Putamen (tissue), 1 donor: ENCODE data around the gene LEFTY2.
"Not testable (repeated sequence)": the region's sequence is repeated elsewhere in the genome, so short reads cannot be mapped to it uniquely, and the experiment has no call there.

ENCODE experiments used
- DNase-seq: peaks from one replicate; pipeline ENCODE4 v3.0.0-alpha.2; 2016; ENCODE audit warnings: low spot score

LEFTY2 gene

DNA sequence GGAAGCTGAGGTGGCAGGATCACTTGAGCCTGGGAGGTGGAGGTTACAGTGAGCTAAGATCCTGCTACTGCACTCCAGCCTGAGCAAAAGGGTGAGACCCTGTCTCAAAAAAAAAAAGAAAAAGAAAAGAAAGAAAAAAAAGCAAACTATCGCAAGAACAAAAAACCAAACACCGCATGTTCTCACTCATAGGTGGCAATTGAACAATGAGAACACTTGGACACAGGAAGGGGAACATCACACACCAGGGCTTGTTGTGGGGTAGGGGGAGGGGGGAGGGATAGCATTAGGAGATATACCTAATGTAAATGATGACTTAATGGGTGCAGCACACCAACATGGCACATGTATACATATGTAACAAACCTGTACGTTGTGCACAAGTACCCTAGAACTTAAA lies 11.6 kb downstream of the LEFTY2 start:
- DNase-seq = not testable (repeated sequence)

DNA sequence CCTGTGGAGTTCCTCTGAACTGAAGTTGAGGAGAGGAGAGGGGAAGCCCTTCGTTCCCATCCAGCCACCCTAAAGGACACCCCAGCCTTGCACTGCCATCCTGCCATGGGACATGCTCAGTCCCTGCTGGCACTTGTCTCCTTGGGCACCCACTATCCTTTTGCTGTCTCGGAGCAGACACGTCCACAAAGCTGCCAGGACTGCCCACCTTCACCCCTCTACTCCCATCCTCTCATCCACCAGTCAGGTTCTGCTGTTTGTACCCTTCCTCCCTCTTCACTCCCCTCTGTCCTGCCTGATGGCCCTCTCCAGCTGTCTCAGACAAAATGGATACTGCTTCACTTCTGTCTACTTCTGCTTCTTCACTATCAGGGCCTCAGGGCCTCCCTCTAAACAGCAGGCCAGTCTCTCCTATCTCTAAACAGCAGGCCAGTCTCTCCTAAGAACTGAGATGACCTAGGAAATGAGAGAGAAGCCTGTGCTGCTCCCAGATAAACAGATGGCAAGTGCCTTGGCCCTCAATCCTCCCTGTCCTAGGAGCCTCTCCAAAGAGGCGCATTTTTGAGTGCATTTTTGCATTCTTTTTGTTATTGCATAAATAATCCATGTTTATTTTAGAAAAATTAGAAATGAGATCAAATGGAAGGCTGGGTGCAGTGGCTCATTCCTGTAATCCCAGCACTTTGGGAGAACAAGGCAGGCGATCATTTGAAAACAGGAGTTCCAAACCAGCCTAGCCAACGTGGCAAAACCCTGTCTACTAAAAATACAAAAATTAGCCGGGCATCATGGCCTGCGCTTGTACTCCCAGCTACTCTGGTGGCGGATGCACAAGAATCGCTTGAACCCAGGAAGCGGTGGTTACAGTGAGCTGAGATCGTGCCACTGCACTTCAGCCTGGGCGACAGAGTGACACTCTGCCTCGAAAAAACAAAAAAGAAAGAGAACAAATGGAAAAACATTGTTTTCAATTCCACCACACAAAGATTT lies 12.5 kb downstream of the LEFTY2 start:
- DNase-seq = no peak

DNA sequence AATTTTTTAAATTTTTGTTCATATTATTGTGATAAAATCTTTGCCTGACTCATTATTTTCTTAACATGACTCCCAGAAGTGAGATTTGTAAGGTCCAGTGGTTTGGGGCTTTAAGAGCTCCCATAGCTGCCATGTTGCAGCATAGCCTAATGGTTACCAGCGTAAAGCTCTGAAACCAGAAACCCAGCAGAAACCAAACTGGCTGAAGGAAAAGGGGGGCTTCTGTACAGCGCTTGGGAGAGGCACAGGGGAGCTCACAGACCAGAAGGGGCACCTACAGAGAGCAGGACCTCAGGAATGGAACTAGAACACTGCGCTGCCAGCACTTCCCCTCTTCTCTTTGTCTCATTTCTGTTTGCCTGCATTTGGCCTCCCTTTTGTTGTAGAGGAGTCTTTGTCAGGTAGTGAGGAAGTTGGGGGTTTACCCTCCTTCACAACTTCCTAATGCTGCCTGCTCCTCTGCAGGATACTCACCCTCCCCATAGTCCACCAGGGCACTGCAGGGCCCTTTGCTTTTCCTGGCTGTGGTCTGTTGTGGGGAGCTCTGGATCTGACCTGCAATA lies 14.4 kb downstream of the LEFTY2 start:
- DNase-seq = no peak

DNA sequence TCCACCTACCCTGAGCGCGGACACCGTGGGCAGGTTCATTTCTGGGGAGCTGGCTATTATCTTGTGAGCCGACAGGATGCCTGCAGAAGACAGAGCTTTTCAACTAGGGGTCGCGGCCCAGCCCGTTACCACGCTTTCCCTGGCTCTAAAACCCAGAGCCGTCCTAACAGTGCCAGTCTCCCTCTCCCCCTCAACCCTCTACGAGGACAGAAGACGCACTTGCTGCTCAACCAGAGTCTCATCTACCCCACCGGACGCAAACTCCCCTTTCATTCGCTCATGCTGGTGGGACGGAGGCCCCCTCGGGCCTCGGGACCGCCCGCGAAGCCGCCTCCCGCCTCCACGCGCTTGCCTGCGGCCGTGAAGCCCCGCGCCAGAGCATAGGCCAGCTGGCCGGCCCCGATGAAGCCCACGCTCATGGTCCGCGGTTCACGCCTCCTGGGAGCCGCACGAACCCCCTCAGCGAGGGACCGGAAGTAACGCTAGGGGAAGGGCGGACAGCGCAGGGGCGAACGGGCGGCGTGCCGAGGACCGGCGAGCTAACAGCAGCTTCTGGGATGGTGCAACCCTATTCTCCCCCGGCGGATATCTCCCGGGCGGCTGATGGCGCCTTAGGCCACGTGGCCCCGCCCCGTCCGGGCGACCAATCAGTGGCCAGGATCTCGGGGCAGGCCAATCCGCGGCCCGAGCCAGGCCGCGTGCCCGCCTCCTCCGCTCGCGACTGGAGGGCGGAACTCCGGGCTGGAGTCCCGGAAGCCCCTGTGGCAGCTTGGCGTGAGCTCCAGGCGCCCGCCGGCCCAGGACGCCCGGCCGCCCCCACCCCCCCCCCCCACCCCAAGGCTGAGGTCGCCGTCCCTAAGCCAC lies 17.1 kb downstream of the LEFTY2 start, which contains the start of gene PYCR2:
Gene PYCR2, minus strand, starts transcription at position 559 of the 864 bp plus-strand sequence. Its CDS starts 140 bp downstream, at position 419.
- DNase-seq = peak; percentile 96

DNA sequence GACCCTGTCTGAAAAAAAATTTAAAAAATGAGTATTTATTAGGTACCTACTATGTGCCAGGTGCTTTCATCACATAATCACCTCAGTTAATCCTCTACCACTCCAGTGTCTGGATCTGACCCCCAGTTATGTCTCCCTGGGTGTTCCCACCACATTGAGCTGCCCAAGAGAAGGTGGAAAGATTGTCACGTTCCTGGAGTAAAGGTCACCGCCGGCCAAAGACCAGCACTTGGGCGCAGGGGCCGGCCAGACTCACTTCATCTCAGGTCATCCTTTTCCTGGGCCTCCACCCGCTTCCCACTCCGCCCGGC lies 17.7 kb downstream of the LEFTY2 start:
- no peak for DNase-seq

DNA sequence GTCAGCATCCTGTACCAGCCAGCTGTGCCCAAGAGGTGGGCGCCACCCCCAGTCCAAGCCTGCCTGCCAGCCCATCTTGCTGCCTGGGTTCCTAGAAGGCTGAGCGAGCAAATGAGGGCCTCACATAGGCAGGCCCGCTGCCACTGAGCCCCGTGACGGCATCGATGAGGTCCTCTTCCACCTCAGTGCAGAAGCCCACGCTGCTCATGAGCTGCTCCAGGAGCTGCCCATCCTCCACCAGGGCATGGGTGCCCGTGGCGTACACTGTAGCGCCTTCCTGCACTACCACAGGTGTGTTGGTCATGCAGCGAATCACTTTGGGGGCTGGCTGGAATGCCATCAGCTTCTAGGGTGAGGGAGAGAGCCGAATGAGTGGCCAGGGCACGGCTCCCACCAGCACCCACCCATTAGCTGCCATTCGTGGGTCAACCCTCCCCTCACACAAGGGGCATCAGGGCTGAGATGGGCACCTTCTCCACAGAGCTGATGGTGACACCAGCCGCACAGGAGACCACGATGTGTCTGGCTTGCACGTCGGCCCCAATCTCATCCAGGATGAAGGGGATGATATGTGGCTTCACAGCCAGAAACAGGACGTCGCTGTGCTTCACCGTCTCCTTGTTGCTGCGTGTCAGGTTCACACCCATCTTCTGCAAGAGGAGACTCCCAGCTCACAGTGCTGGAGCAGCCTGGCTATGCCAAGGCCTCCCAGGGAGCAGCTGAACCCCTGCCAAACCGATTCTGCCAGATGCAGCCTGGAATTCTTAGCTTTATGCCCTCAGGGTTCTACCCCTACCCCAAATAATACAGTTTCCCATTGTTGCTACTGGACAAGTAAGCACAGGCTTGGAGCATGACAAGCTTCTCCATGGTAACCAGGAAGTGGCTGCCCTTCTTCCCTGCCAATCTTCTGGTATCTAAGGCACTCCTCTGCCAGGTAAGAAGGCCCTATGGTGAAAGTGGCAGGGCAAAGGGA lies 19.0 kb downstream of the LEFTY2 start:
- DNase-seq = no peak

DNA sequence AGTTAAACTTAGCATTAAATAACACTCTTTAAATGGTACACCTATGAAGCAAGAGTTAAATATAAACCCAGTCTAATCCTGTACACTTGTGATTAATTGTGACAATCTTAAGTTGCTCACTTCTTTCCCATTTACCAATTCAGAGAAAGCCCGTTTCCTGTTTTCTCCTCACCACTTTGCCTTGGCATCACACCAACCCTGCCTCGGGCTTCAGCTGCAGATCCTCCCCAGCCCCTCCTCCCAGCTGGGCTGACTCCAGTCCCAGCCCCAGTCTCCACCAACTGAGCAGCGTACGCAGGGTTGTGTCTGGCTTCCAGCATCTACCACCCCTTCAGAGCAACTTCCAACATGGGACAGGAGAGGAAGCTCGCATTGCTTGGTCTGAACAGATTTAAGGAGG lies 21.1 kb downstream of the LEFTY2 start:
- peak; percentile 93 for DNase-seq

DNA sequence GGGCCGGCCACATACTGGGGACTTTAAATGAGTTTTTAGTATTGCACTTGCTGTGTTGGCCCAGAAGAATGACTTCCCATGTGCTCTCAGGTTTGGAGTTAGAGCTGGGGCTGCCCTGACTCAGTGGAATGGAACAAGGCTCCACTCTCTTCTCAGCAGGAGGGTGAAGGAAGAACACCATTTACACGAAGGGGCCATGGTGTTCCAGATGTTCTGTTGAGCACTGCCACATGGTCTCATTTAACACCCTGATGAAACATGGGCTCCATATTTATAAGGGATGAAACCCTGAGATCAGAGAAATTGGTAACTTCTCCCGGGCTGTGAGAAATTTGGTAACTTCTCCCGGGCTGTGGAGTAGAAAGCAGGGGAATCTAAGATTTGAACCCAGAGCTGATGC lies 22.7 kb downstream of the LEFTY2 start:
- no peak for DNase-seq

DNA sequence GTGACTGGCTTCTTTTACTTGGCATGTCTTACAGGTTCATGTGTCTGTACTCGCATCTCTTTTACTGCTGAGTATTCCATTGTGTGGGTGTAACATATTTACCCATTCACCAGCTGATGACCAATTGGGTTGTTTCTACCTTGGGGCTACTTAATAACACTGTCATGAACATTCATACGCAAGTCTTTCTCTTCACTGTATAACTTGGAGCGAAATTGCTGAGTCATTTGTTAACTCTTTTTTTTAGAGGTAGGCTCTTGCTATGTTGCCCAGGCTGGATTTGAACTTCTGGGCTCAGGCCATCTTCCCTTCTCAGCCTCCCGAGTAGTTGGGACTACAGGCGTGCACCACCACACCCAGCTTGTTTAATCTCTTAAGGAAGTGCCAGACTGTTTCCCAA lies 23.5 kb downstream of the LEFTY2 start:
- no peak for DNase-seq

DNA sequence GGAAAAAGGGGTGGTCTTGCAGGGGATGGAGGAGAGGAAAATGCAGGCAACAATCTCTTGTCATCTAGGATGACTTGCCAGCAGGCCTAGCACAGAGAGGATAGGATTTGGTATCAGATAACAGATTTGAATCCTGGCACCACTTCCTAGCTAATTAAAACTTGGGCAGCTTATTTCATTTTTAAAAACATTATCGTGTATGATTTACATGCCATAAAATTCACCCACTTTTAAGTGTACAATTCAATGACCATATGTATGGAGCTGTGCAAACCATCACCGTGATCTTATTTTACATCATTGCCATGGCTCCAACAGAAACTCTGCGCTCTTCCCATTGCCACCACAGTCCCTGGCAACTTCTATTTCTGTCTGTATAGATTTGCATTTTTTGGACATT lies 23.9 kb downstream of the LEFTY2 start:
- DNase-seq = no peak

DNA sequence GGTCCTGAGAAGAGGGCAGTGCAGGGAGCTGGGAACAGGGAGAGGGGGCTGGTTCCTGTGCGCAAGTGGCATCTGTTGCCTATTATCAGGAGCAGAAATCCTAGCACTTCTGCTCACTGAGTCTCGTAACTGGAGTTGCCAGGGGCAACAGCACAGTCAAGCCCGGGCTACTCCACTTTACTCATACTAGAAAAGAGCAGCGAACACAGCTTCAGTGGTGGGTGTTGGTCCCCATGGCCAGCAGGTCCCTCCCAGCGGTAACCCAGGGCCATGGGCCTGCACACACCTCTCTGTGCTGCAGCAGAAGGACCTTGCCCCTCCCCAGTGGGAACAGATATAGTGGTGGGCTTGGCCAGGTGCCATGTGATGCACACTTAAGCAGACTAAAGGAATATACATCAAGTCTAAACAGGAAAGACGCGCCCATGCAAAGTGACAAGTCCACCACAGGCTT lies 25.5 kb downstream of the LEFTY2 start:
- no peak for DNase-seq

DNA sequence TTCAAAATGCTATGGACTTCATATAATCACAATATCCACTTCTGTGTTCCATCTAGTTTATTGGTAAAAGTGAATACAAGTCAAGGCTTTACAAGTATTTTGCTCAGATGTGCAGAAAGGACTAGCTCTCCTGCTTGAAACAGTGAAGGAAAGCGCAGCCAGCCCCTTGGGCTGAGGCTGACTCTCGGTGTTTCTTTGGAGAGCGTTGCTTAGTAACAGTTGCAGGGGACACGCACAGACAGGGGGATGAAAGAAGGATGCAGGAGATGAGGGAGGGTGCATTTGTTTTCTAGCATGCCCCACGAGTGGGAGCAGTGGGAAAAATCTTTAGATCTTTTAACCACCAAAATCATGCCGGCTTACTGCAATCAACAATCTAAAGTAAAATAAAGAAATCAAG lies 26.1 kb downstream of the LEFTY2 start:
- no peak for DNase-seq

DNA sequence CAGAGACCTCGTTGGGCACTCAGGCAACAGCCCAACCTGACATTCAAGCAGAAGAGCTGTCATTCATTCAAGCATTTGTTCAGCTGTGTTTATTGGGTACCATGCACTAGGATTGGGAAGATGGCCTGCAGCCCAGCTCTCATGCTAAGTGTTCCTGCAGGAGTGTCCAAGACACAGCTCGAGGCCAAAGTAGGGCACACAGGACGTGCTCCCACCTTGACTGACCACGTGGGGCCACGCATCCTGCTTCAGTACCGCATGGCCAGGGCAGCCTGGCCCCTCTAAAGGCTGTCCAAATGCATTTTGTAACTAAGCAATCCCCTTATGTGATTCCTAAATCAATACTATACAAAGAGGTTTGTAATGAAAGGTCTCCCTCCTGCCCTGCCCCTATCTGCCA lies 26.6 kb downstream of the LEFTY2 start:
- DNase-seq = no peak

DNA sequence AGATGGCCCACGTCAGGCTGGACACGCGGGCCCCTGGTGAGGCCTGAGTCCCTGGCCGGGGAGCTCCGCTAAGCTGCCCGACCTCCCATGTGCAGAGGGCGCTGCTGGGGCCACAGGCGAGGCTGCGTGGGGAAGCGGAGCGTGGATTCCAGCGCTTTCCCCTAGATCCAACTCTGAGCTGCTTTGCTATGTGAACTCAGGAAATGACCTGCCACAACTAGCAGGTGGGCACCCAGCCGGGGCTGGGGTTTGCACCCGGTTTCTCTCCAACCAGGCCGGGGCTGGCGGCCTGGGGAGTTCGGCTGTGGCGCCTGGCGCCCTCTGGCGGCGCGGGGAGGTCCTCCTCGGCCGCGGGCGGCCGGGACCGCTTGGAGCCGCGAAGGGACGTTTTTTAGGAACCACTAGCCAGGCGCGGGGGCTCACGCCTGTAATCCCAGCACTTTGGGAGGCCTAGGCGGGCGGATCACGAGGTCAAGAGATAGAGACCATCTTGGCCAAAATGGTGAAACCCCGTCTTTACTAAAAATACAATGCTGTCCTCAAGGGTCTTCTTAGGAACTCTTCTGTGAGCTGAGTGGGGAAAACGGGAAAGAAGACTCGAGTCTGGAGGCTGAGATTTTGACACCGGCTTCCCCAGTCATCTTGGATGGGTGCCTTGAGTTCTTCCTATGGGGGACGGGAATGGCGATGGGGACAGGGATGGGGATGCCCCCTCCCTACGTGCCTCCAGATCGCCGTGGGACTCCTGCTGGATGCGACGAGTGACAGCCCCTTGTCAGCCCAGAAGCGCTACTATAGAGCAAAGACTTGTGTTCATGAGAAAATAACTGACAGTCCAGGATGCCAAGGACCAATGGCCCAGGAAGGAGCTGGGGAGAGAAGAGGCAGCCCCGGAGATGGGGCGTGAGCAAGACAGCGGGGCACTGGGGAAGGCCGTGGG lies 29.6 kb downstream of the LEFTY2 start:
- no peak for DNase-seq

DNA sequence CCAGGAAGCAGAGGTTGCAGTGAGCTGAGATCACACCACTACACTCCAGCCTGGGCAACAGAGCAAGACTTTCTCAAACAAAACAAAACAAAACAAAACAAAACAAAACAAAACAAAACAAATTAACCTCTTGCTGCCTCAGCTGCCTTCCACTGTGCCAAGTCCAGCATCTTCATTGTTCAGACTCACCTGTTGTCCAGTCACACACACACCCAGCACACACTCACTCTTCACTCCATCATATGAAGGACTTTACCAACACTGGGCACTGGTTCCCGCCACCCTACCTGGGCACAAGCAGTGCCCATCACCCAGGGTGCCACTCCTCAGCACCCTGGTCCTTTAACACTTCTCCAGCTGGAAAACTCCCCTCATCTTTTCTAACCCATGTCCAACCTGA lies 31.5 kb downstream of the LEFTY2 start:
- DNase-seq = no peak

DNA sequence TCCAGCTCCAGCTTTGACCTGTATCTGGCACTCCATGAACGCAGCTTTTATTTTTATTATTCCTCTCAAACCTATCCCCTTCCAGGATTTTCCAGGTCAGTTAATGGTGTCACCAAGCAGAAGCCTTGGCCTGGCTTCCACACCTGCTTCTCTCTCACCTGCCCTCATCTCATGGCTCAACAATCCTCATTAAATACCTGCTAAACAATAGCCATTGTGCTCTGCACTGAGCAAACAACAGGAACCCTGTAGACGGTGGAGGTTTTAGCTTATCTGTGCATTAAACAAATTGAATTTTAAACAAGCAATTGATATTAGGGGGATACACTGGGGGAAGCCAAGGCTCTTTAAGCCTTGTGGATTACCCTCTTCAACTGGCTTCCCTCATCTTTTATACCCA lies 32.2 kb downstream of the LEFTY2 start:
- DNase-seq = no peak

DNA sequence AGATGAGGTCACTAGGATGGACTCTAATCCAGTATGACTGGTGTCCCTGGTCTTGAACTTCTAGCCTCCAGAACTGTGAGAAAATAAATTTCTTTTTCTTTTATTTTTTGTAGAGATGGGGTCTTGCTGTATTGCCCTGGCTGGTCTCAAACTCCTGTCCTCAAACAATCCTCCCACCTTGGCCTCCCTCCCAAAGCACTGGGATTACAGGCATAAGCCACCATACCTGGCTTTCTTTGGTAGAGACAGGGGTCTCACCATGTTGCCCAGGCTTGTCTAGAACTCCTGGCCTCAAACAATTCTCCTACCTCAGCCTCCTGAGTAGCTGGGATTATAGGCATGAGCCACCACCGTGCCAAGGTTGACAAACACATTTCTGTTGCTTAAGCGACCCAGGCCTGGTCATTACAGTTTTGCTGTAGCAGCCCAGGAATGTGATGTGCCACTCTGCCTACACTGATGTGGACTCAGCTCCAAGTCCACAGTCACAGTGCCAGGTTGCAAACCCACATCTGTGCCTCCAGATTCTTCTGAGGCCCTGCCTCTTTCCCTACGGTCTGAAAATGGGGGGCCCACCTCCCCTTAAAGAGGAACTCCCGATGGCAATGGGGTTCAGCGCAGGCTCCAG lies 32.9 kb downstream of the LEFTY2 start:
- no peak for DNase-seq

DNA sequence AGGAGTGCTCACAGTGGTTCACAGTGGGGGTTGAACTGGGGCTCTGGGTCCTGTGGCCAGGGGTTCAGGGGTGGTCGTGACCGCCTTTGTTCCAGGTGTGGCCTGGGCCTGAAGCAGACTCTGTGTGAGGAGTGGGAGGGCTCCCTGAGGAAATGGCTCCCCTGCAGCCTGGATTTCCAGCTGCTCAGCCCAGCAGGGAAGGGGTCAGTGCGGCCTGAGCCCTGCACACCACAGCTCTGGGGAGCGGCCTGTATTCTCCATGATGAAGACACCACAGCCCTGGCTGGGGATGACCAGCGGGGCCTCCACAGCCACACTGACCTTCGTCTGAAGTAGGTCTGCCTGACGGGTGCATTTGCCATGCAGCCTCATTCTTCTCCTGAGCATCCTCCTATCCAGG lies 33.7 kb downstream of the LEFTY2 start:
- no peak for DNase-seq

DNA sequence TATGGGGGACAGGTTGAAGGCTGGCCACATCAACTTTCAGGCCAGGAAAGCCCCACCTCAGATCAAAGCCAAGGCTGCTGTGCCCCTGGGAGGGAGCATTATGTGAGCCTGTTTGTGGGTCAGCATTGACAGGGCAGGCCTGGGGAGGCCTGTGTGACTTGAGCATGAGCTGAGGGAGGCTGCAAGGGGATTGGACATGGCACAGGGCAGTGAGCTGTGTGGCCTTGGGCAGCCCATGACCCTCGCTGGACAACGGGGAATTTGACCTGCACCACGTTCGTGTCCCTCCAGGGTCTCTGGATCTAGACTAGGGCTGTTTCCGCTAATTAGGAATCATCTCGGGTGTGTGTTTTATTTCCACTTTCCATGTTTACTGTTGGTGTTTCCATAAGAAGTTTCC lies 34.6 kb downstream of the LEFTY2 start:
- no peak for DNase-seq

DNA sequence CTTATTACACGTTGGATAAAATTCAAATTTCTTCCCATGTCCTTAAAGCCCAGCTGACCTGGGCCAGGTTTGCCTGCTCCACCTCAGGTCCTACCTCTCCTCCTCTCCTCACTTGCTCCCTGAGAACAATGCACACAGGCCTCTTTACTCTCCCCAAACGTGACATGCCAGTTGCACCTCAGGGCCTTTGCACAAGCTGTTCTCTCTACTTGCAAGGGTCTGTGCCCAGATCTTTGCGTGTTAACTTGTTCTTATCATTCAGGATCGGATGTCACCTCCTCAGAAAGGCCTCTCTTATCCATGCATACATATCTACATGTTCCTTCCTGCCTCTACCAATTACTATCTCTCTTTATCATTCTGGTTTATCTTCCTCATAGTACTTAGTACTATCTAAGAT lies 37.4 kb downstream of the LEFTY2 start:
- no peak for DNase-seq
